K562 (cell line): ENCODE data around the gene RRAD. TPM values are rescaled to one million over a fixed set of nuclear protein-coding genes. Genes with fewer than 3 reads are reported as not detected.

Source experiments
- ARID3A ChIP-seq: IDR thresholded peaks from 2 replicates; pipeline ENCODE4 v1.6.1; 2012; ENCODE audit warnings: low read depth, low read length, improper control_type of control experiment, borderline replicate concordance
- BCOR ChIP-seq: fragments of 450-650 bp; IDR thresholded peaks from 2 replicates; pipeline ENCODE4 v1.6.1; 2016
- BDP1 ChIP-seq: IDR thresholded peaks from 3 replicates; pipeline ENCODE4 v1.6.1; 2011; ENCODE audit not compliant: insufficient read length, insufficient read depth
- COPS2 ChIP-seq: fragments of 450-650 bp; conservative IDR thresholded peaks from 2 replicates; pipeline ENCODE4 v1.6.1; 2016; ENCODE audit warnings: mild to moderate bottlenecking, moderate library complexity
- DLX4 ChIP-seq: fragments of 250-450 bp; sonication (Bioruptor Pico); IDR thresholded peaks from 2 replicates; pipeline ENCODE4 v1.6.1; 2021; ENCODE audit warnings: mild to moderate bottlenecking
- HDAC3 ChIP-seq: fragments of 450-650 bp; IDR thresholded peaks from 2 replicates; pipeline ENCODE4 v1.6.1; 2018; ENCODE audit warnings: borderline replicate concordance, mild to moderate bottlenecking, moderate library complexity; ENCODE audit not compliant: partially characterized antibody
- JUND ChIP-seq, 2 experiments: IDR thresholded peaks; 2 replicates in 1 of 2; 3 replicates in 1 of 2; pipeline ENCODE4 v1.6.1; 2011; ENCODE audit warnings: borderline replicate concordance in 2 of 2, low read depth in 2 of 2, low read length in 2 of 2, improper control_type of control experiment in 1 of 2, missing biosample characterization in 1 of 2, missing genetic modification characterization in 1 of 2, missing genetic modification reagents in 1 of 2
- KDM5B ChIP-seq: fragments of 200-600 bp; sonication (generic); IDR thresholded peaks from 2 replicates; pipeline ENCODE4 v1.6.1; 2012; ENCODE audit warnings: low read depth, mild to moderate bottlenecking, moderate library complexity, low read length, control low read depth, inconsistent platforms; ENCODE audit not compliant: insufficient replicate concordance
- PHF8 ChIP-seq: fragments of 200-600 bp; sonication (generic); IDR thresholded peaks from 2 replicates; pipeline ENCODE4 v1.6.1; 2012; ENCODE audit warnings: mixed run types, mild to moderate bottlenecking, inconsistent platforms, low read length, moderate library complexity, borderline replicate concordance
- RAD21 ChIP-seq, 2 experiments: fragments of 250-450 bp in 1 of 2; fragments of 450-650 bp in 1 of 2; sonication (Bioruptor Pico) in 1 of 2; formaldehyde crosslinking in 1 of 2; IDR thresholded peaks in 1 of 2; conservative IDR thresholded peaks in 1 of 2; 2 replicates each; pipeline versions ENCODE4 v1.4.0 to v1.8.0; 2020 to 2022; ENCODE audit warnings: mild to moderate bottlenecking in 2 of 2, moderate library complexity in 1 of 2
- RNF2 ChIP-seq: sonication (generic); IDR thresholded peaks from 2 replicates; pipeline ENCODE4 v1.6.1; 2016
- SRF ChIP-seq, 2 experiments: fragments of 250-450, 450-650 bp in 1 of 2; sonication (Bioruptor Pico) in 1 of 2; sonication (generic) in 1 of 2; formaldehyde crosslinking; IDR thresholded peaks; 2 replicates each; pipeline versions ENCODE4 v1.5.0 to v1.5.1; 2020 to 2022; ENCODE audit warnings: mild to moderate bottlenecking in 1 of 2, missing genetic modification reagents in 1 of 2
- TCFL5 ChIP-seq: fragments of 250-450 bp; sonication (Bioruptor Pico); conservative IDR thresholded peaks from 2 replicates; pipeline ENCODE4 v1.6.1; 2021; ENCODE audit warnings: mild to moderate bottlenecking, moderate library complexity, matching md5 sums
- ZBTB11 ChIP-seq, 3 experiments: fragments of 200-800 bp in 1 of 3; fragments of 250-450 bp in 1 of 3; fragments of 450-650 bp in 1 of 3; sonication (Bioruptor Pico) in 1 of 3; sonication (Bioruptor generic) in 1 of 3; formaldehyde crosslinking in 1 of 3; IDR thresholded peaks; 2 replicates each; pipeline versions ENCODE4 v1.6.1 to v1.8.0; 2016 to 2022; ENCODE audit warnings: mild to moderate bottlenecking in 2 of 3, missing genetic modification characterization in 2 of 3, missing compliant biosample characterization in 1 of 3, moderate library complexity in 1 of 3
- ZBTB12 ChIP-seq: fragments of 250-450 bp; sonication (Bioruptor Pico); IDR thresholded peaks from 2 replicates; pipeline ENCODE4 v1.4.0; 2020
- ZBTB2 ChIP-seq: fragments of 450-650 bp; IDR thresholded peaks from 2 replicates; pipeline ENCODE4 v1.6.1; 2016; ENCODE audit warnings: antibody characterized with exemption
- ZNF212 ChIP-seq: fragments of 450-650 bp; formaldehyde crosslinking; IDR thresholded peaks from 2 replicates; pipeline ENCODE4 v1.4.0; 2020; ENCODE audit warnings: mild to moderate bottlenecking
- polyA plus RNA-seq, 8 experiments: library from polyadenylated mRNA; depleted of rRNA in 4 of 8; stranded (reverse) in 5 of 8; unstranded in 3 of 8; fragments of >200 nt; fragmentation: Nextera tagmentation in 2 of 8; fragmentation: Illumina TruSeq in 1 of 8; extraction: Ambion mirVana in 2 of 8; extraction: Trizol in 1 of 8; gene quantifications; 2 replicates each; pipeline versions ENCODE4 v1.2.1 to v1.2.3, GENCODE V29; 2011 to 2014; ENCODE audit warnings: inconsistent platforms in 1 of 8, missing spikeins in 1 of 8
- total RNA-seq, 7 experiments: library from RNA; depleted of rRNA in 6 of 7; stranded (reverse); fragments of >200 nt in 6 of 7; fragmentation: Illumina TruSeq in 2 of 7; extraction: Trizol in 2 of 7; gene quantifications; 2 replicates each; pipeline versions ENCODE4 v1.2.1 to v1.2.3, GENCODE V29; 2011 to 2021; ENCODE audit warnings: low replicate concordance in 1 of 7

The RRAD gene
- total and polyA plus RNA-seq, 9 of the 15 experiments (the other 6 are each of a cell fraction or from before 2014, with no cell fraction given) = 0.09 to 0.20 (median 0.13) TPM; not detected in 5

DNA sequence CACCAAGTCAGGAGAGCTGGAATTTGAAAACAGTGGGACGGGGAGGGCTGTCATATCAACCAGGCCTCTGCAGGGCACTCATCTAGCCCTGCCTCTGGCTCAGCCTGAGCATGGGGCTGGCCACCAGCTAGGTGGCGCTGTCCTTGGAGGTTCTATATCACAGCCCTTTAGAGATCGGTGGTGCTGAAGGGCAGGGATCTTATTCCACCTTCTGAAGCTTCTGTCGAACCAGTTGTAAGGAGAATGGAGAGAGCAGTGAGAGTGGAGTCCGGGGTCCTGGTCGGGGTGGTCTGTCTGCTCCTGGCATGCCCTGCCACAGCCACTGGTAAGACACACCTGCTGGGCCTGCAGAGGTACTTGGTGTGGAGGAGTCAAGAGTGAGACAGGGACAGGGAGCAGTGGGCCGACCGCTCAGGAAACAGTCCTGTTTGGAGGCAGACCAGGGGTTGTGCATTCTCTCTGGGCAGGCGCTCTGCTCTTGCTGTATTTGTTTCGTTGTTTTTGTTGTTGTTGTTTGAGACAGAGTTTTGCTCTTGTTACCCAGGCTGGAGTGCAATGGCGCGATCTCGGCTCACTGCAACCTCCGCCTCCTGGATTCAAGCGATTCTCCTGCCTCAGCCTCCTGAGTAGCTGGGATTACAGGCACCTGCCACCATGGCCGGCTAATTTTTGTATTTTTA lies 35.9 kb upstream of the RRAD start, which contains the start of gene CES3 (continued):
- 0 out of 2 replicates have a peak, but pooled peaks have one; percentile 10 for TF ChIP-seq BCOR
- TF ChIP-seq TCFL5 (CRISPR knock-in tag) = no peak
- TF ChIP-seq RAD21 (CRISPR knock-in tag; conservative IDR thresholded peaks at IDR 0.05 in 1 of 2, IDR thresholded peaks at IDR 0.05 in 1 of 2) = peak in 1 of 2 experiments; percentile 43; a peak in 2 of 4 replicates
- TF ChIP-seq SRF (CRISPR knock-in tag; IDR thresholded peaks at IDR 0.05) = no peak
- no peak for TF ChIP-seq RNF2
- no peak for TF ChIP-seq ZNF212 (CRISPR knock-in tag)
- no peak for TF ChIP-seq DLX4
- TF ChIP-seq KDM5B = peak; percentile 29
- TF ChIP-seq ARID3A = no peak
- no peak for TF ChIP-seq COPS2
- no peak for TF ChIP-seq ZBTB12
- TF ChIP-seq HDAC3 = no peak
- no peak for TF ChIP-seq BDP1
- TF ChIP-seq PHF8 = peak; percentile 57; the same call in 1 of the 2 replicates
- no peak for TF ChIP-seq ZBTB11 (CRISPR knock-in tag; IDR thresholded peaks at IDR 0.05)
- no peak for TF ChIP-seq ZBTB2
- TF ChIP-seq JUND (IDR thresholded peaks at IDR 0.05; ENCODE audit: borderline replicate concordance, low read depth, low read length) = peak; percentile 3; the same call in 1 of the 2 replicates
- no peak; the same call in 2 of the 3 replicates for TF ChIP-seq JUND (tag; IDR thresholded peaks at IDR 0.05; ENCODE audit: borderline replicate concordance, low read depth, low read length)
